NB4 (cell line): ENCODE data around the gene SREBF1.

ENCODE experiments used
- CTCF ChIP-seq: IDR thresholded peaks from one replicate; pipeline ENCODE4 v1.5.1; 2012; ENCODE audit warnings: low read depth, low read length
- MAX ChIP-seq: IDR thresholded peaks from 2 replicates; pipeline ENCODE4 v1.6.1; 2011; ENCODE audit warnings: low read depth, low read length
- POLR2A ChIP-seq: IDR thresholded peaks from 2 replicates; pipeline ENCODE4 v1.6.1; 2011; ENCODE audit warnings: mild to moderate bottlenecking; ENCODE audit not compliant: insufficient read length; ENCODE audit errors: extremely low read depth

- no peak for TF ChIP-seq CTCF
- no peak for TF ChIP-seq POLR2A
- no peak for TF ChIP-seq MAX
Observed at GRCh38 chr17:17866425-17866824, 29.6 kb upstream of the SREBF1 start.
